Measurements from ENCODE around the gene UNC5CL. TPM values are rescaled to one million over a fixed set of nuclear protein-coding genes. Genes with fewer than 3 reads are reported as not detected.
A peak's percentile ranks its signal among the peaks of the same experiment; 100 is the strongest.

Gene UNC5CL
- polyA plus RNA-seq, 5 donors, result 3.2 to 12.2 (median 5.5) TPM

GRCh38 chr6:41063884-41064285 is 24.9 kb upstream of the UNC5CL start:
- DNase-seq, result no peak

DNA sequence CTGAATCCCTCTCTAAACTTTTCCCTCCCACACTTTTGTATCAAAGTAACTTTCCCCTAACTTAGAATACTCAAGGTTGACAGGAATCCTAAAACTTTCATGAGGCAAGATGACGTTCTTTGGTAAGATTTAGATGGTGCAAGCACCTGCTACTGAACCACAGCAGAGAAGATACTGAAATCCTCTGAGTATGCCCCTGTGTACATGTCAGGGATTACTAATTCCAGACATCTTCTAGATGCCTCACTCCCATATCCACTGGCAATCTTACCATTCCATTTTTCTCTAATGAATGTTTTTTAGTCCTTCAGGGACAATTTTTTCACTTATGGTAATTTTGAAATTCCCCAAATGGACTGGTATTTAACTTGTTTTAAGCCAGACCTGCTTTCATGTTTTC is 23.0 kb upstream of the UNC5CL start:
- no peak for DNase-seq

GRCh38 chr6:41061196-41061726 is 22.2 kb upstream of the UNC5CL start:
- DNase-seq, result no peak

DNA sequence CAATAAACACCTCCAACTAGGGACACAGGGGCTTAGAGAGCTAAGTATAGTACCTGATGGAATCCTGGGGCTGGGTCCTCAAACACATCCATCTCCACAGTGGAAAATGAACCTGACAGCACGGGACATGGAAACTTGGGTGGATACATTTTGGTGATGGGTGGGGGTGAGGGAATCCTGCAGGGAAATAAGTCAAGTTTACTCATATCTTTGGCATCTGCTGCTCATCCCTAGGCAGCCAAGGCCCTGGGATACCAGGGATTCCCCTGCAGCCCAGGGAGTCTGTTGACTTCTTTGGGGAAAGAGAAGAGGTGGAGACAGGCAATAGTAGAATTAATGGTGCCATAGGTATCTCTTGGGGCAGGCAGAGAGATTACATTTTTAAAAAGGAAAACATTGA is 20.5 kb upstream of the UNC5CL start:
- no peak for DNase-seq

DNA sequence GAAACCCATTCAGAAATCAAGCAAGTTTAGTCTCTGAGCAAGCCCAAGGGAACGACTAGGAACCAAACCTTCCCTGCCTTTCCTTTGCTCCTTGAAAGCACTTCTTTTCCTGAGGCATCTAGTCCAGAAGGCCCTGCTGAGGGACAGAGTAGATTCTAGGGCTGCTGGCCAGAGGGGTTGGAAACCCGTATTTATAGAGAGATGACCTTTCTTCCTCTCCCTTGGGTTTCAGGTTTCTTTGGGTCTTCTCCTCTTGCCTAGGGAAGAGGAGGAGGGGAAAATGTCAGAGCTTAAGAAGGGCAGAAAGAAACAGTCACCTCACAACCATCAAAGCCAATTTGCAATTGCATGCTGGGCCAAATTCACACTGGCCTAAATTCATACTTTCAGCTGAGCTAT is 19.8 kb upstream of the UNC5CL start:
- DNase-seq, result no peak

GRCh38 chr6:41056768-41057490 is 17.9 kb upstream of the UNC5CL start:
- DNase-seq, result no peak

- no peak for DNase-seq
These were observed 16.1 kb upstream of the UNC5CL start for GRCh38 chr6:41055149-41055548.

DNA sequence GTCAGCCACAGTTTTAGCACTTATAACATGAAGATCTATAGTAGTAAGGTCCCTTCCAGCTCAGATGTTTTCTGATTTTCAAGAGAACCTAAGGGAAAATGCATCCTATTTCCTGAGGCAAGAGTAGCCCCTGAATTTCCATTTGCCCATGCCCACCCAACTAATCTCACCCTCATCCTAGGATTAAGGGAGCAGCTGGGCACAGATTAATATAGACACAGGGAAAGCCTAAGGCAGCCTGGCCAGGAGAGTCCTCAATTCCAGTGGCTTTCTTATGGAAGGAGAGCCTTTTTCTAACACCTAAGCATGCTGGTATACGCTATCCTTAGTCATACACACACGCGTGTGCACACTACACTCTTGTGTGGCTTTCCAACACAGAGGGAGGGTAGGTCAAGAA is 15.5 kb upstream of the UNC5CL start:
- no peak for DNase-seq

DNA sequence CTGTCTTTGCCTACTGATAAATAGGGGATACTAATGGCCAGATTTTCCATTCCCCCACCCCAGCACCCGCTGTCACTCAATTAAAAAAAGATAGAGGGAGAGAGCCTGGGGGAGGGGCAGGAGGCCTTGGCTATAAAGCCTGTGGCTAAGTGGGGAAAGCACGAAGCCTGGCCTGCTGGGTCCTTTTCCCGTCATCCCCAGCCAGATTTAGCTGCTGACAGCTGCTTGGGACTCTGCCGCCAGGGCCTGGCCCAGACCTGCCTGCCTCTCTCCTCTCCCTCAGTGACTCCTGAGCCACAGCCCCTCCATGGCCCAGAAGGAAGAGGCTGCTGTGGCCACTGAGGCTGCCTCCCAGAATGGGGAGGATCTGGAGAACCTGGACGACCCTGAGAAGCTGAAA is 14.0 kb upstream of the UNC5CL start, which contains the start of gene APOBEC2:
APOBEC2 (plus strand) TSS at position 162 of the 400 bp plus-strand sequence; CDS start at position 308, 146 bp downstream.
- DNase-seq, result peak in 1 of 2 donors; percentile 26

GRCh38 chr6:41051873-41052272 is 12.9 kb upstream of the UNC5CL start:
- no peak for DNase-seq

GRCh38 chr6:41050536-41050935 is 11.5 kb upstream of the UNC5CL start:
- DNase-seq, result no peak

DNA sequence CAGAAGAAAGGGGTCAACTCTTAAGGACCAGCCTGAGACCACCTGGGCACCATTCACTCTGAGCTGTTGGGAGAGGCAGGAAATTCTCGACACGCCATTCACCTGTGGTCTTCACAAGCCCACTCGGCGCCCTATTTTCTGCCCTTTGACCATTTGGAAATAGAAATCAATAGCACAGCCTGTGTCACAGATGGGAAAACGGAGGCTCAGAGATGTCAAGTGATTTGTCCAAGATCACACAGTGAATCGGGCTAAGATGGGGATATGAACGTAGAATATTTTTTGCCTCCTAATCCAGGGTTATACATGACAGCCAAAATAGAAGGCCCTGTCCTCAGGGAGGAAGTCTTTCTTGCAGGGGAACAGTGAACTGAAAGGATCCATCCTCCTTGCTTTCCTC is 10.9 kb upstream of the UNC5CL start:
- DNase-seq, result no peak

GRCh38 chr6:41049521-41049920 is 10.5 kb upstream of the UNC5CL start:
- no peak for DNase-seq

- no peak for DNase-seq
These were observed 9.0 kb upstream of the UNC5CL start for GRCh38 chr6:41047745-41048732.

GRCh38 chr6:41047306-41047705 is 8.3 kb upstream of the UNC5CL start:
- DNase-seq, result no peak

DNA sequence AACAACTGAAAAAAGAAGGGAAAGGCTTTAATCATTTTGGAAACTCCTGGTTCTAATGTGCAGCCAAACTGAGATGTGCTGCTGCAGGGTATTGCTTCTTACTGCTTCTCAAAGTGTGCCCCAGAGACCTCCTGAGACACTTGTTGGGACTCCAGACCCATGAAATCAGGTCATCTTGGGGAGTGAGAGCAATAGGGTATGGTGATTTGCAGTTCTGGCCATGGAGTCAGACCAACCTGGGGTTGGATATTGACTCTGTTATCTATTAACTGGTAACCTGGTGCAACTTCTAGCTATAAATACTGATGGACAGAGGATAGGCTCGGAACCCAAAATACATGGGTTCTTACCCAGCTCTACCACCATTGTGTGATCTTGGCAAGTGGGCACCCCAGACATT is 7.1 kb upstream of the UNC5CL start:
- DNase-seq, result no peak

DNA sequence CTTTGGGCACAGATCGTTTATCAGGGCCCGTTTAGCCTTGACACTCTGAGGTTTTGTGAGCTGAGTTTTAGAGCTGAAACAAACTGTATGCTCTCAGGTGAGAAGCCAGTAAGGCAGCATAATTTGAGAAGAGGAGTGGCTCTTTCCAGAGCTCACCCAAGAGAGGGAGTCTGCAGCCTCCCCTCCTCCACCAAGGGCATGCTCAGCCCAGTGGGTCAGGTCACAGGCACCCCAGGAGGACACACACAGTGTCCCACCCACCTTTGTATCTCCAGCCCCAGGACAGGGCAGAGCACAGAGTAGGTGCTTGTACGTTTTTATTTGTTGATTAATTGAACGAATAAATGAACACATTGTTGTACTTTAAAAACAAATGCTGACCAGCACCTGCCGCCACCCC is 6.6 kb upstream of the UNC5CL start:
- DNase-seq, result no peak

GRCh38 chr6:41043151-41043550 is 4.1 kb upstream of the UNC5CL start:
- no peak for DNase-seq

DNA sequence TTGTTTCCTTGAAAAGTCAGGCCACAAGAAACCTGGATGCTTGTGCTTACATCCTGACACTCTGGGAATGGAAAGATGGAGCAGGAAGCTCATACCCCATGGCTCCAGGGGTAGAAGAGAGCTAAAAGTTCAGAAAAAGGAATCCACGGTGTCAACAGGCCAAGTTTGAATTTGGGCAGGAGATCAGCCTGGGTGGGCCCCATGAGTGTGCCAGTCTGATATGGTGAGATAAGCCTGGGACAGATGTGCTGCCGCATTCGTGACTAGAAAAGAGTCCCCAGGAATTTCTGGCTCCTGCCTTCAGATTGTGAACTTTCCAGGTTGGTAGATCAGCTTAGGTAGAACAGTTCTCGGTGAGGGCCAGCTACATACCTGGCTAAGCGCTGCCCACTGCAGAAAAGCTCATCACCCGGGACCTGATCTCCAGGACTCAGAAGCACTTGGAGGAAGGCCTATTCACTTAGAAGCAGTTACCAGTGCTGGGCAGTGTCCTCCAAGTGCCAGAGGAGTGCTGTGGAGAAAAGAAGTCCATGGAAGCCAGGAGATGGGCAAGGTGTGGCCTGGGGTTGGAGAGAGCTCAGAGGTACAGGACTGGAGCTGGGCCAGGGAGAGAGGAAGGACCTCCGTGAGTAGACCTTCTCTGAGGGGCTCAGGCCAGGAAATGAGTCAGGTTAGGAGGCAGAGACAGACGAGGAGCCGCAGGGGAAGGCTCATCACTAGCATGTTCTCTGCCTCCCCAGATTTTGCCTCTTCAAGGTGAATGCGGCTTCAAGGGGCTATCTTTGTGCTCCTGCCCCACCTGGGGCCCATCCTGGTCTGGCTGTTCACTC is 3.4 kb upstream of the UNC5CL start, which contains the start of gene TSPO2:
TSPO2 (plus strand) TSS at position 242 of the 830 bp plus-strand sequence; CDS start at position 761, 519 bp downstream.
- no peak for DNase-seq

DNA sequence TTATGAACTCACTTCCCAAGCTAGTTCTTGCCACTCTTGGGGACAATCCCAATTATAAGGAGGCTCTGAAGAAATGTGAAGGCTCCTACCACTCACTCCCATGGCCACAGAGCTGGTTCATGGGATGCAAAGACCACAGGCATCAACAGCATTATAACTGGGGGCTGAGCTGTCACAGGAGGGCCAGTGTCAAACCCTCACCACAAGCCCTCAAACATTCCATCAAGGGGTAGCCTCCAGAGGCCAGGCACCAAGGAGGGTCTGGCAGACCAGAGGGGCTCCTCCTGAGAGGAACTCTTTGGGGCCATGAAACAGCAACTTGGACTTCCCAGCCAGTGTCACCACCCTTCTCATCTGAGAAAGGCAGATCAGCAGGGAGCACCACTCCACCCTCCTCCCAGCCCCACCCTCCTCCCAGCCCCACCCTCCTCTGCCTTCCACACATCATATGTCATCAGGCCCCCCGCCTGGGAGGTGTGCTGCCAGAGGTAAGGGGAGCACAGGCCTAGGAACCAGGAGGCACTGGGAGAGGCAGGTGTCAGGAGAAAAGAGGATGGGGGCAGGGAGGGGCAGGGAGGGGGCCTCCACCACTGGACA is 2.0 kb upstream of the UNC5CL start:
- DNase-seq, result no peak

All from right lung (tissue), 5 donors.